B cell (primary cell): ENCODE data around the gene CATSPERZ. TPM values are rescaled to one million over a fixed set of nuclear protein-coding genes. Genes with fewer than 3 reads are reported as not detected.

Experiments used
- ATAC-seq: fragments of 200-7000 bp; cut with Tn5 transposase; one replicate; pipeline ENCODE4 v1.10.0; 2021; ENCODE audit warnings: low read depth, mild to moderate bottlenecking, moderate number of reproducible peaks, moderate library complexity
- CTCF ChIA-PET: fragments of 350-600 bp; sonication (Branson Sonifier 250); formaldehyde crosslinking; loops from one replicate; lab custom pipeline; 2021; ENCODE audit warnings: antibody characterized with exemption, inconsistent platforms; lab: Charles Lee
- POLR2A ChIA-PET: fragments of 350-600 bp; sonication (Branson Sonifier 250); formaldehyde crosslinking; loops from one replicate; lab custom pipeline; 2021; ENCODE audit warnings: antibody characterized with exemption; lab: Charles Lee
- DNase-seq: peaks from one replicate; pipeline ENCODE4 v3.0.0; 2013
- H2AFZ ChIP-seq: 2 replicates; pipeline ENCODE4 v1.6.1; 2012; ENCODE audit warnings: mild to moderate bottlenecking, low read depth, low read length; ENCODE audit not compliant: insufficient read depth, poor library complexity, severe bottlenecking
- H3K27ac ChIP-seq, 2 donors: 1 replicate in 1 of 2; 2 replicates in 1 of 2; pipeline ENCODE4 v1.5.1; 2012 to 2013; ENCODE audit warnings: low read length in 2 of 2, mild to moderate bottlenecking in 2 of 2, moderate library complexity in 1 of 2
- H3K27me3 ChIP-seq, 4 experiments: fragments of 200-600 bp in 1 of 4; sonication (generic) in 1 of 4; replicated peaks in 1 of 4; 1 replicate in 2 of 4; 2 replicates in 2 of 4; pipeline versions ENCODE4 v1.6.1 to v1.7.0; 2013 to 2016; ENCODE audit warnings: low read length in 3 of 4, mild to moderate bottlenecking in 2 of 4, mixed read lengths in 1 of 4, moderate library complexity in 1 of 4; ENCODE audit not compliant: insufficient read depth in 4 of 4, control insufficient read depth in 3 of 4; ENCODE audit errors: control extremely low read depth in 1 of 4
- H3K36me3 ChIP-seq, 2 experiments: replicated peaks in 1 of 2; 1 replicate in 1 of 2; 2 replicates in 1 of 2; pipeline versions ENCODE4 v1.6.1 to v1.7.1; 2013; ENCODE audit warnings: low read length in 1 of 2; ENCODE audit not compliant: insufficient read depth in 2 of 2, control insufficient read depth in 1 of 2; ENCODE audit errors: control extremely low read depth in 1 of 2, extremely low read depth in 1 of 2
- H3K4me1 ChIP-seq, 2 donors: fragments of 200-600 bp in 1 of 2; sonication (generic) in 1 of 2; 1 replicate in 1 of 2; 2 replicates in 1 of 2; pipeline versions ENCODE4 v1.5.1 to v1.6.1; 2013 to 2017; ENCODE audit warnings: low read length in 2 of 2; ENCODE audit not compliant: control insufficient read depth in 2 of 2, insufficient read depth in 2 of 2
- H3K4me2 ChIP-seq: replicated peaks from 2 replicates; pipeline ENCODE3; 2012; ENCODE audit warnings: mild to moderate bottlenecking, low read depth, low read length; ENCODE audit not compliant: poor library complexity, severe bottlenecking
- H3K4me3 ChIP-seq, 5 experiments: fragments of 200-600 bp in 1 of 5; sonication (generic) in 1 of 5; 1 replicate in 3 of 5; 2 replicates in 2 of 5; pipeline versions ENCODE4 v1.5.1 to v1.7.0; 2011 to 2016; ENCODE audit warnings: low read length in 4 of 5, mild to moderate bottlenecking in 4 of 5, low read depth in 2 of 5, control low read depth in 1 of 5, moderate library complexity in 1 of 5; ENCODE audit not compliant: insufficient read depth in 1 of 5; ENCODE audit errors: control extremely low read depth in 1 of 5, extremely low read depth in 1 of 5
- H3K79me2 ChIP-seq: fragments of 200-600 bp; sonication (generic); one replicate; pipeline ENCODE4 v1.6.0; 2016; ENCODE audit warnings: low read length; ENCODE audit not compliant: control insufficient read depth, insufficient read depth
- H3K9ac ChIP-seq: fragments of 200-600 bp; sonication (generic); 2 replicates; pipeline ENCODE4 v1.6.1; 2017; ENCODE audit warnings: mild to moderate bottlenecking, low read length, moderate library complexity
- H3K9me3 ChIP-seq, 3 donors: one replicate each; pipeline versions ENCODE4 v1.6.1 to v1.7.1; 2013; ENCODE audit warnings: low read length in 2 of 3; ENCODE audit not compliant: control insufficient read depth in 2 of 3, insufficient read depth in 1 of 3; ENCODE audit errors: control extremely low read depth in 1 of 3
- H4K20me1 ChIP-seq: 2 replicates; pipeline ENCODE4 v1.6.0; 2012; ENCODE audit warnings: mild to moderate bottlenecking, low read length; ENCODE audit not compliant: insufficient read depth, control insufficient read depth, poor library complexity, severe bottlenecking
- H3K27ac Mint-ChIP-seq: one replicate; pipeline ENCODE4 v1.8.0; 2021; ENCODE audit warnings: mixed read lengths
- H3K27me3 Mint-ChIP-seq: one replicate; pipeline ENCODE4 v1.8.0; 2021; ENCODE audit warnings: mixed read lengths
- H3K4me1 Mint-ChIP-seq: one replicate; pipeline ENCODE4 v1.8.0; 2021; ENCODE audit warnings: mixed read lengths
- H3K4me3 Mint-ChIP-seq: one replicate; pipeline ENCODE4 v1.8.0; 2021; ENCODE audit warnings: mixed read lengths
- H3K9me3 Mint-ChIP-seq: one replicate; pipeline ENCODE4 v1.8.0; 2022; ENCODE audit warnings: mixed read lengths; ENCODE audit not compliant: insufficient read depth
- EZH2 ChIP-seq: IDR thresholded peaks from 2 replicates; pipeline ENCODE4 v1.6.1; 2012; ENCODE audit warnings: borderline replicate concordance, low read depth, mild to moderate bottlenecking, moderate library complexity, low read length; ENCODE audit not compliant: insufficient read depth, poor library complexity, severe bottlenecking
- WGBS: methylation state at CpG from one replicate; pipeline ENCODE4 v1.1.5; 2013; ENCODE audit warnings: missing lambda C conversion rate; ENCODE audit not compliant: insufficient coverage; 5-methylcytosine and 5-hydroxymethylcytosine counted together
- intact Hi-C: fragments of 100-400 bp; cut with micrococcal nuclease; formaldehyde crosslinking; loops from one replicate; pipeline ENCODE4 v1.10.0; 2022
- polyA plus RNA-seq: library from polyadenylated mRNA; depleted of rRNA; stranded (reverse); fragments of >200 nt; gene quantifications from 2 replicates; pipeline ENCODE4 v1.2.3, GENCODE V29; 2012
- total RNA-seq, 2 donors: library from RNA; stranded (reverse); fragments of 120-200 nt in 1 of 2; gene quantifications; 1 replicate in 1 of 2; 2 replicates in 1 of 2; pipeline versions ENCODE4 v1.2.3 to v1.2.4, GENCODE V29; 2013 to 2022
- TF ChIP-seq, protein P1 (sequence below): fragments of 200-600 bp; IDR thresholded peaks from one replicate; pipeline ENCODE4 v1.8.0; 2022; ENCODE audit warnings: antibody characterized with exemption, mild to moderate bottlenecking

The CATSPERZ gene
- total and polyA plus RNA-seq, 2 donors (not counting 1 experiment from before 2014, with no cell fraction given): 0.39 TPM; not detected in 1

DNA sequence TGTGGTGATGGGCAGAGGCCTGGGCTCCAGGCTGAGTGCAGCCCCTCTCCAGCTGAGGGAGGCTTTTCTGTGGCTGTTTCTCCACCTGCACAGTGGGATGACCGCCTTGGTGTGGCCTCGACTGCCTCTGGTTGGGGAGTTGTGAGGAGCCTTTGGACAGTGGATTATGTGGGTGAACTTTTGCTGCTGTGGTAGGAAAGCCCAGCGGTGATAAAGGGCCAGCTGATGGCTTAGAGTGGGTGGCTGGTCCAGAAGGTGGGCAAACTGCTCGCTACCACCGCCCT lies 3.8 kb downstream of the CATSPERZ start:
- peak overlapping the region; percentile 89 for H3K27ac Mint-ChIP-seq
- peaks cover 13% of the 10 kb centered on the region for H3K27me3 Mint-ChIP-seq
- Histone ChIP-seq H3K9ac (peak overlapping the region; percentile 87), H4K20me1 (peaks cover 30% of the 10 kb centered on the region), H2AFZ (peak overlapping the region; percentile 64), H3K36me3 (peaks cover 0 to 6% of the 10 kb centered on the region in 2 experiments), H3K9me3 (peaks cover 0 to 20% (median 0%) of the 10 kb centered on the region in 3 donors), H3K4me1 (peaks cover 31 to 52% of the 10 kb centered on the region in 2 donors), H3K27me3 (peaks cover 0 to 37% (median 15%) of the 10 kb centered on the region in 4 experiments), H3K27ac (peak overlapping the region; percentile 93 to 94), H3K4me3 (peak overlapping the region in 3 of 5 experiments; percentile 78 to 87 (median 85)), H3K4me2 (peak overlapping the region; percentile 97), H3K79me2 (peaks cover 25% of the 10 kb centered on the region)
- no peak for ATAC-seq
- intact Hi-C loops: loop anchor here (1.0 to 10.0 kb wide), 3 partner anchors 53 to 469 kb away; partner anchors contain the start of genes MARK2 and PLCB3
- peaks cover 36% of the 10 kb centered on the region for H3K4me1 Mint-ChIP-seq
- CTCF ChIA-PET: interaction anchor here (1.0 to 5.8 kb wide), 23 partner anchors 10 to 1550 kb away, joined by 3 to 243 read pairs (median 6); partner anchors contain the start of genes BAD, CCDC88B, FERMT3 and GPR137
- no peak for DNase-seq
- POLR2A ChIA-PET: interaction anchor here (1.0 to 3.5 kb wide), 7 partner anchors 14 to 118 kb away, joined by 3 to 21 read pairs (median 7); partner anchors contain the start of genes FERMT3, PRDX5, STIP1 and TRMT112
- no peaks in the 10 kb centered on the region for H3K9me3 Mint-ChIP-seq
- H3K4me3 Mint-ChIP-seq: peak overlapping the region; percentile 90
- WGBS: 34% methylated on average over 4 of the region's 5 CpGs
- TF ChIP-seq, protein P1, sequence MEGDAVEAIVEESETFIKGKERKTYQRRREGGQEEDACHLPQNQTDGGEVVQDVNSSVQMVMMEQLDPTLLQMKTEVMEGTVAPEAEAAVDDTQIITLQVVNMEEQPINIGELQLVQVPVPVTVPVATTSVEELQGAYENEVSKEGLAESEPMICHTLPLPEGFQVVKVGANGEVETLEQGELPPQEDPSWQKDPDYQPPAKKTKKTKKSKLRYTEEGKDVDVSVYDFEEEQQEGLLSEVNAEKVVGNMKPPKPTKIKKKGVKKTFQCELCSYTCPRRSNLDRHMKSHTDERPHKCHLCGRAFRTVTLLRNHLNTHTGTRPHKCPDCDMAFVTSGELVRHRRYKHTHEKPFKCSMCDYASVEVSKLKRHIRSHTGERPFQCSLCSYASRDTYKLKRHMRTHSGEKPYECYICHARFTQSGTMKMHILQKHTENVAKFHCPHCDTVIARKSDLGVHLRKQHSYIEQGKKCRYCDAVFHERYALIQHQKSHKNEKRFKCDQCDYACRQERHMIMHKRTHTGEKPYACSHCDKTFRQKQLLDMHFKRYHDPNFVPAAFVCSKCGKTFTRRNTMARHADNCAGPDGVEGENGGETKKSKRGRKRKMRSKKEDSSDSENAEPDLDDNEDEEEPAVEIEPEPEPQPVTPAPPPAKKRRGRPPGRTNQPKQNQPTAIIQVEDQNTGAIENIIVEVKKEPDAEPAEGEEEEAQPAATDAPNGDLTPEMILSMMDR: no peak
- no peak for TF ChIP-seq EZH2
